IMR-90 (cell line): ENCODE results near the gene SEC61B. TPM values are rescaled to one million over a fixed set of nuclear protein-coding genes. Genes with fewer than 3 reads are reported as not detected.

Source experiments
- ATAC-seq: fragments of 200-7000 bp; cut with Tn5 transposase; 2 replicates; pipeline ENCODE4 v1.9.1; 2020; ENCODE audit warnings: low read depth, mild to moderate bottlenecking, moderate library complexity
- BruUV-seq: library from RNA; stranded (reverse); fragments of 400-500 nt; replicated peaks from 2 replicates; lab custom pipeline; 2021; lab: Mats Ljungman, UMichigan
- CTCF ChIA-PET: fragments of 300-600 bp; formaldehyde crosslinking; extraction: SDS; loops from one replicate; lab custom pipeline; 2021; ENCODE audit warnings: antibody characterized with exemption; lab: Yijun Ruan, JAX
- POLR2A ChIA-PET: fragments of 300-600 bp; sonication (Branson Sonifier 250); formaldehyde crosslinking; loops from one replicate; lab custom pipeline; 2022; ENCODE audit warnings: antibody characterized with exemption; ENCODE audit not compliant: unreplicated experiment; lab: Charles Lee
- DNase-seq: peaks from one replicate; pipeline ENCODE4 v3.0.0; 2013
- H2AFZ ChIP-seq: replicated peaks from 2 replicates; pipeline ENCODE3; 2013; ENCODE audit warnings: low read length, mild to moderate bottlenecking; ENCODE audit not compliant: poor library complexity
- H2AK5ac ChIP-seq: 2 replicates; pipeline ENCODE4 v1.6.1; 2013; ENCODE audit warnings: low read depth, low read length, inconsistent platforms
- H2AK9ac ChIP-seq: replicated peaks from 2 replicates; pipeline ENCODE3; 2013; ENCODE audit warnings: mild to moderate bottlenecking, low read depth, low read length, moderate library complexity; ENCODE audit not compliant: poor library complexity
- H2BK120ac ChIP-seq: 2 replicates; pipeline ENCODE4 v1.6.1; 2013; ENCODE audit warnings: low read depth, low read length, inconsistent platforms
- H2BK15ac ChIP-seq: 3 replicates; pipeline ENCODE4 v1.6.1; 2013; ENCODE audit warnings: low read depth, low read length, inconsistent platforms
- H2BK20ac ChIP-seq: 2 replicates; pipeline ENCODE4 v1.6.1; 2013; ENCODE audit warnings: low read depth, mild to moderate bottlenecking, inconsistent platforms, low read length, moderate library complexity
- H2BK5ac ChIP-seq: 2 replicates; pipeline ENCODE4 v1.6.1; 2013; ENCODE audit warnings: mild to moderate bottlenecking, low read depth, low read length, inconsistent platforms; ENCODE audit not compliant: poor library complexity, severe bottlenecking
- H3K14ac ChIP-seq: replicated peaks from 2 replicates; pipeline ENCODE4 v1.6.1; 2013; ENCODE audit warnings: low read depth, low read length, inconsistent platforms
- H3K18ac ChIP-seq: 2 replicates; pipeline ENCODE4 v1.6.1; 2013; ENCODE audit warnings: low read depth, low read length, control low read depth
- H3K23ac ChIP-seq: 2 replicates; pipeline ENCODE4 v1.6.1; 2013; ENCODE audit warnings: low read depth, low read length, inconsistent platforms
- H3K27ac ChIP-seq: 2 replicates; pipeline ENCODE4 v1.5.1; 2013; ENCODE audit warnings: mild to moderate bottlenecking, control low read depth, low read length; ENCODE audit not compliant: insufficient read depth
- H3K27me3 ChIP-seq: 2 replicates; pipeline ENCODE4 v1.6.1; 2013; ENCODE audit warnings: low read length; ENCODE audit not compliant: control insufficient read depth, insufficient read depth
- H3K36me3 ChIP-seq: 2 replicates; pipeline ENCODE4 v1.6.1; 2013; ENCODE audit warnings: low read length, mixed read lengths; ENCODE audit not compliant: control insufficient read depth, insufficient read depth
- H3K4ac ChIP-seq: 2 replicates; pipeline ENCODE4 v1.6.1; 2013; ENCODE audit warnings: low read depth, low read length, inconsistent platforms
- H3K4me1 ChIP-seq: 2 replicates; pipeline ENCODE4 v1.6.1; 2013; ENCODE audit warnings: low read length, mixed read lengths; ENCODE audit not compliant: control insufficient read depth, insufficient read depth
- H3K4me2 ChIP-seq: 2 replicates; pipeline ENCODE4 v1.6.1; 2013; ENCODE audit warnings: low read depth, mild to moderate bottlenecking, control low read depth, low read length, moderate library complexity
- H3K4me3 ChIP-seq: 2 replicates; pipeline ENCODE4 v1.5.1; 2013; ENCODE audit warnings: low read depth, mild to moderate bottlenecking, control low read depth, low read length, moderate library complexity; ENCODE audit not compliant: insufficient read depth
- H3K56ac ChIP-seq: 2 replicates; pipeline ENCODE4 v1.6.1; 2013; ENCODE audit warnings: low read length, inconsistent platforms; ENCODE audit not compliant: insufficient read depth; ENCODE audit errors: extremely low read depth
- H3K79me1 ChIP-seq, 2 experiments: 2 replicates each; pipeline ENCODE4 v1.6.1; 2013; ENCODE audit warnings: low read length in 2 of 2, inconsistent platforms in 1 of 2, low read depth in 1 of 2
- H3K9ac ChIP-seq: 2 replicates; pipeline ENCODE4 v1.6.1; 2013; ENCODE audit warnings: low read depth, low read length, control low read depth
- H3K9me1 ChIP-seq: 2 replicates; pipeline ENCODE4 v1.6.1; 2013; ENCODE audit warnings: low read length, inconsistent platforms; ENCODE audit not compliant: insufficient read depth
- H3K9me3 ChIP-seq: 2 replicates; pipeline ENCODE4 v1.6.1; 2013; ENCODE audit warnings: low read length; ENCODE audit not compliant: control insufficient read depth, insufficient read depth
- H4K20me1 ChIP-seq: 2 replicates; pipeline ENCODE4 v1.6.1; 2013; ENCODE audit warnings: low read length, inconsistent platforms; ENCODE audit not compliant: insufficient read depth
- H4K5ac ChIP-seq: 2 replicates; pipeline ENCODE4 v1.6.1; 2013; ENCODE audit warnings: mild to moderate bottlenecking, low read depth, low read length, control low read depth
- H4K8ac ChIP-seq, 2 experiments: 2 replicates each; pipeline ENCODE4 v1.6.1; 2013; ENCODE audit warnings: low read depth in 2 of 2, low read length in 2 of 2, control low read depth in 1 of 2, inconsistent platforms in 1 of 2
- H4K91ac ChIP-seq: 2 replicates; pipeline ENCODE4 v1.6.1; 2013; ENCODE audit warnings: low read depth, low read length, inconsistent platforms; ENCODE audit not compliant: insufficient read depth
- NFE2L2 ChIP-seq: fragments of 150-350 bp; IDR thresholded peaks from 2 replicates; pipeline ENCODE4 v1.6.1; 2016; ENCODE audit warnings: low read depth, mild to moderate bottlenecking, low read length
- SMC3 ChIP-seq: fragments of 150-350 bp; IDR thresholded peaks from 2 replicates; pipeline ENCODE4 v1.6.1; 2016; ENCODE audit warnings: low read depth, mild to moderate bottlenecking, antibody characterized with exemption, low read length, moderate library complexity
- USF2 ChIP-seq: fragments of 150-350 bp; IDR thresholded peaks from 2 replicates; pipeline ENCODE4 v1.6.1; 2017; ENCODE audit warnings: mild to moderate bottlenecking, antibody characterized with exemption, low read length, low read depth
- WGBS, 2 experiments: methylation state at CpG; one replicate each; pipeline versions ENCODE4 v1.1.5 to v1.1.7; 2013; ENCODE audit warnings: missing lambda C conversion rate in 2 of 2; ENCODE audit not compliant: insufficient read length in 1 of 2; ENCODE audit errors: extremely low coverage in 2 of 2; 5-methylcytosine and 5-hydroxymethylcytosine counted together
- dilution Hi-C: fragments of 300-500 bp; cut with HindIII; formaldehyde crosslinking; loops from one replicate; pipeline ENCODE4 v1.14.3; 2018; ENCODE audit warnings: low sequenced_read_pairs; ENCODE audit not compliant: unreplicated experiment
- in situ Hi-C: fragments of 300-500 bp; cut with MboI; formaldehyde crosslinking; loops from 3 replicates; pipeline ENCODE4 v1.14.3; 2019; ENCODE audit warnings: low sequenced_read_pairs, inconsistent platforms, mixed read lengths
- intact Hi-C: fragments of 100-400 bp; cut with micrococcal nuclease; formaldehyde crosslinking; loops from 2 replicates; pipeline ENCODE4 v1.10.0; 2022
- polyA plus RNA-seq, 3 experiments: library from polyadenylated mRNA; depleted of rRNA; stranded (reverse); fragments of >200 nt; gene quantifications; 2 replicates each; pipeline ENCODE4 v1.2.3, GENCODE V29; 2012; ENCODE audit warnings: low replicate concordance in 1 of 3
- total RNA-seq: library from RNA; depleted of rRNA; stranded (reverse); fragments of >200 nt; gene quantifications from 2 replicates; pipeline ENCODE4 v1.2.3, GENCODE V29; 2012

SEC61B gene
- total and polyA plus RNA-seq, 2 of the 4 experiments (the other 2 are of a cell fraction), result 180 to 281 TPM

- no TSS peak for BruUV-seq
- H3K4me1 ChIP-seq, result no peaks in the 10 kb centered on the region
- ATAC-seq, result no peak; the same call in 1 of the 2 replicates
- peaks cover 14% of the 10 kb centered on the region for H3K27me3 ChIP-seq
- no CpG with 5 or more reads among the region's 5 CpGs for WGBS, 2 experiments
- no peak overlapping the region for H3K4ac ChIP-seq
- H3K14ac ChIP-seq, result no peak overlapping the region
- CTCF ChIA-PET, result no interaction called here
- H3K4me3 ChIP-seq, result no peak overlapping the region
- intact Hi-C loops, result no loop called here
- H3K4me2 ChIP-seq, result no peak overlapping the region
- H2BK5ac ChIP-seq, result no peak overlapping the region
- H2AFZ ChIP-seq, result no peak overlapping the region
- H2BK15ac ChIP-seq, result no peak overlapping the region
- H3K56ac ChIP-seq, result no peak overlapping the region
- H4K20me1 ChIP-seq, result no peaks in the 10 kb centered on the region
- H2BK20ac ChIP-seq, result no peak overlapping the region
- H3K23ac ChIP-seq, result no peak overlapping the region
- H3K9me3 ChIP-seq, result no peaks in the 10 kb centered on the region
- no peak overlapping the region for H4K8ac ChIP-seq
- no peak overlapping the region for H2AK5ac ChIP-seq
- H2AK9ac ChIP-seq, result no peak overlapping the region
- no peak overlapping the region for H2BK120ac ChIP-seq
- no peaks in the 10 kb centered on the region for H3K79me1 ChIP-seq
- in situ Hi-C loops, result no loop called here
- no peak for DNase-seq
- no peaks in the 10 kb centered on the region for H3K36me3 ChIP-seq
- no peak for TF ChIP-seq USF2
- no peak for TF ChIP-seq SMC3
- no peak for TF ChIP-seq NFE2L2
- no peak overlapping the region for H4K5ac ChIP-seq
- H3K9ac ChIP-seq, result no peak overlapping the region
- no peak overlapping the region for H3K27ac ChIP-seq
- H3K18ac ChIP-seq, result no peak overlapping the region
- dilution Hi-C loops, result no loop called here
- POLR2A ChIA-PET, result no interaction called here
- H3K9me1 ChIP-seq, result no peaks in the 10 kb centered on the region; the same call in 1 of the 2 replicates
- H4K91ac ChIP-seq, result no peak overlapping the region
Observed at GRCh38 chr9:99201603-99202002, 20.5 kb upstream of the SEC61B start.
